T1000 (cell line): ENCODE results near the gene GLRX3.
"Not testable (repeated sequence)": the region's sequence is repeated elsewhere in the genome, so short reads cannot be mapped to it uniquely, and the experiment has no call there.

ENCODE experiments used
- DNase-seq: peaks from one replicate; lab custom pipeline; 2025; ENCODE audit warnings: mixed read lengths; lab: John Stamatoyannopoulos, UW

GLRX3 gene

GRCh38 chr10:130189608-130190054 lies 53.4 kb downstream of the GLRX3 start:
- no peak for DNase-seq

- peak; percentile 43 for DNase-seq
Observed at GRCh38 chr10:130190055-130190736, 54.0 kb downstream of the GLRX3 start.

- DNase-seq: no peak
Observed at GRCh38 chr10:130190737-130191115, 54.5 kb downstream of the GLRX3 start.

GRCh38 chr10:130191380-130191779 lies 55.2 kb downstream of the GLRX3 start:
- DNase-seq: no peak

- DNase-seq: no peak
Observed at GRCh38 chr10:130192276-130192848, 56.2 kb downstream of the GLRX3 start.

GRCh38 chr10:130193033-130193432 lies 56.8 kb downstream of the GLRX3 start:
- DNase-seq: no peak

- DNase-seq: no peak
Observed at GRCh38 chr10:130193493-130194193, 57.5 kb downstream of the GLRX3 start.

- DNase-seq: no peak
Observed at GRCh38 chr10:130194194-130194990, 58.2 kb downstream of the GLRX3 start.

GRCh38 chr10:130194991-130195645 lies 58.9 kb downstream of the GLRX3 start:
- no peak for DNase-seq

- no peak for DNase-seq
Observed at GRCh38 chr10:130195746-130196294, 59.6 kb downstream of the GLRX3 start.

- DNase-seq: no peak
Observed at GRCh38 chr10:130196511-130197487, 60.6 kb downstream of the GLRX3 start.

GRCh38 chr10:130198651-130199050 lies 62.5 kb downstream of the GLRX3 start:
- no peak for DNase-seq

- no peak for DNase-seq
Observed at GRCh38 chr10:130200179-130201042, 64.2 kb downstream of the GLRX3 start.

GRCh38 chr10:130201043-130201380 lies 64.8 kb downstream of the GLRX3 start:
- DNase-seq: no peak

GRCh38 chr10:130202150-130202549 lies 66.0 kb downstream of the GLRX3 start:
- DNase-seq: not testable (repeated sequence)

- DNase-seq: no peak
Observed at GRCh38 chr10:130202984-130203621, 66.9 kb downstream of the GLRX3 start.

GRCh38 chr10:130203626-130204025 lies 67.4 kb downstream of the GLRX3 start:
- DNase-seq: no peak

- DNase-seq: no peak
Observed at GRCh38 chr10:130206216-130206737, 70.1 kb downstream of the GLRX3 start.

GRCh38 chr10:130207205-130207604 lies 71.0 kb downstream of the GLRX3 start:
- DNase-seq: no peak
